Effector memory CD4-positive, alpha-beta T cell (primary cell): Measurements from ENCODE around the gene GMFB.
"Not testable (repeated sequence)": the region's sequence is repeated elsewhere in the genome, so short reads cannot be mapped to it uniquely, and the experiment has no call there.

Experiments used
- DNase-seq, 3 donors: peaks; one replicate each; pipeline ENCODE4 v3.0.0-alpha.2; 2020
- H3K27ac ChIP-seq: 2 replicates; pipeline ENCODE4 v1.7.0; 2013; ENCODE audit warnings: mild to moderate bottlenecking, low read length, moderate library complexity; ENCODE audit not compliant: insufficient read depth, poor library complexity, severe bottlenecking
- H3K27me3 ChIP-seq: replicated peaks from 2 replicates; pipeline ENCODE4 v1.7.0; 2013; ENCODE audit warnings: mild to moderate bottlenecking, low read length; ENCODE audit not compliant: insufficient read depth, control insufficient read depth, poor library complexity, severe bottlenecking
- H3K36me3 ChIP-seq: 2 replicates; pipeline ENCODE4 v1.7.0; 2013; ENCODE audit warnings: mild to moderate bottlenecking, low read length, moderate library complexity; ENCODE audit not compliant: control insufficient read depth, insufficient read depth
- H3K4me1 ChIP-seq: 2 replicates; pipeline ENCODE4 v1.7.0; 2013; ENCODE audit warnings: low read length, mild to moderate bottlenecking; ENCODE audit not compliant: control insufficient read depth, insufficient read depth, poor library complexity, severe bottlenecking
- H3K4me3 ChIP-seq: 2 replicates; pipeline ENCODE4 v1.7.0; 2013; ENCODE audit warnings: low read length, low read depth, mild to moderate bottlenecking; ENCODE audit not compliant: insufficient read depth, poor library complexity, severe bottlenecking
- H3K9me3 ChIP-seq: 2 replicates; pipeline ENCODE4 v1.7.0; 2013; ENCODE audit warnings: mild to moderate bottlenecking, low read length, moderate library complexity; ENCODE audit not compliant: control insufficient read depth

Gene GMFB

GRCh38 chr14:54451121-54451601 is 37.6 kb downstream of the GMFB start:
- Histone ChIP-seq H3K36me3 (no peaks in the 10 kb centered on the region), H3K4me3 (no peak overlapping the region), H3K27me3 (no peaks in the 10 kb centered on the region), H3K4me1 (no peaks in the 10 kb centered on the region), H3K9me3 (no peaks in the 10 kb centered on the region), H3K27ac (no peak overlapping the region)
- DNase-seq: no peak

DNA sequence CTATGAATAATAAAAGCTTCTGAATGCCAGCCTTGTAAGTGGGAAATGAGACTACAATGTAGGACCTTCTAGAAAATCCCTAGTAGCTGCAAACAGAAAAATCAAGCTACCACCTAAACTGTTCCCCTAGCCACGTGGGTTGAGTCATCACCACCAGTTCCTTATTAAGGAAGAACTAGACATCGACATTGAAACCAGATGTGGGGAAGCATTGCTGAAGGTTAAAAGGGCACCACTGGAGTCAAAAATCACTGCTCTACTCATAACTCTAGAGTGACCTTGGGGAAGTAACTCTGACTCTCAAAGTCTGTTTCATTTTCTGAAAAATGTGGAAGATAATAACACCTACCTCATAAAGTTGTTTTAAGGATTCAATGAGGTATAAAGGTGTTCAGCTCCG is 38.2 kb downstream of the GMFB start:
- no peaks in the 10 kb centered on the region for H3K9me3 ChIP-seq
- H3K4me1 ChIP-seq: no peaks in the 10 kb centered on the region
- no peak for DNase-seq
- H3K36me3 ChIP-seq: no peaks in the 10 kb centered on the region
- H3K27me3 ChIP-seq: no peaks in the 10 kb centered on the region
- no peak overlapping the region for H3K27ac ChIP-seq
- no peak overlapping the region for H3K4me3 ChIP-seq

GRCh38 chr14:54447231-54447692 is 41.5 kb downstream of the GMFB start:
- Histone ChIP-seq H3K4me1 (no peaks in the 10 kb centered on the region), H3K9me3 (no peaks in the 10 kb centered on the region), H3K27ac (no peak overlapping the region), H3K4me3 (no peak overlapping the region), H3K27me3 (no peaks in the 10 kb centered on the region), H3K36me3 (no peaks in the 10 kb centered on the region)
- no peak for DNase-seq

DNA sequence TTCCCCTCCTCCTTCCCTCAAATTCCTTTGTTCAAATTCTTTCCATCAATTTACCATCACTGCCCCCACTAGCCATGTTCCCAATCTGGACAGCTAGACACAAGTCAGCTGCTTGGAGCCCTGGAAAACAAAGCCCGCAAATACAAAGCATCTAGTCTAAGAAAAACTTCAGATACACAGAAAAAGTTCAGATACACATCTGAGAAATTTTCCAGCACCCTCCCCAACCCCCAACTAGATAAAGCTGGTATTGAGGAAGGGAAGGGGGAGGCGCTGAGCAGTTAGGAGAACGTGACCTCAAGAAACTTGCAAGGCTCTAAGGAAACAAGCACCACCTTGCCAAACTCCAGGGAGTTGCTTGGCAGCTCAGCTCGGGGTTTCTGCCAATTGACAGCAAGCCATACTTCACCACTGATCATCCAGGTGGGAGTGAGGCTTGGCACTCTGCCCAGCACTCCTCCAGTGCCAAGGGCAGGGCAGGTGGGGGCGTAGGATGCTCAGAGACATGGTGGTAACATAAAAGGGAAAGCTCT is 42.6 kb downstream of the GMFB start:
- Histone ChIP-seq H3K36me3 (no peaks in the 10 kb centered on the region), H3K4me3 (no peak overlapping the region), H3K27ac (no peak overlapping the region), H3K4me1 (no peaks in the 10 kb centered on the region), H3K27me3 (no peaks in the 10 kb centered on the region), H3K9me3 (no peaks in the 10 kb centered on the region)
- no peak for DNase-seq

GRCh38 chr14:54444681-54445080 is 44.1 kb downstream of the GMFB start:
- Histone ChIP-seq H3K27ac (no peak overlapping the region), H3K9me3 (no peaks in the 10 kb centered on the region), H3K4me1 (peaks cover 3% of the 10 kb centered on the region), H3K36me3 (no peaks in the 10 kb centered on the region), H3K4me3 (no peak overlapping the region), H3K27me3 (no peaks in the 10 kb centered on the region)
- DNase-seq: no peak

DNA sequence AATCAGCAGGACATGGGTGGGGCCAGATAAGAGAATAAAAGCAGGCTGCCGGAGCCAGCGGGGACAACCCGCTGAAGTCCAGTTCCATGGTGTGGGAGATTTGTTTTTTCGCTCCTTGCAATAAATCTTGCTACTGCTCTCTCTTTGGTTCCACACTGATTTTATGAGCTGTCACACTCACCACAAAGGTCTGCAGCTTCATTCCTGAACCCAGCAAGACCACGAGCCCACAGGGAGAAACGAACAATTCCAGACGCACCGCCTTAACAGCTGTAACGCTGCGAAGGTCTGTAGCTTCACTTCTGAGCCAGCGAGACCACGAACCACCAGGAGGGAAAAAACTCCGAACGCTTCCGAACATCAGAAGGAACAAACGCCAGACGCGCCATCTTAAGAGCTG is 44.8 kb downstream of the GMFB start:
- DNase-seq: no peak
- Histone ChIP-seq H3K27me3 (no peaks in the 10 kb centered on the region), H3K36me3 (no peaks in the 10 kb centered on the region), H3K4me3 (no peak overlapping the region), H3K9me3 (no peaks in the 10 kb centered on the region), H3K27ac (no peak overlapping the region), H3K4me1 (peaks cover 3% of the 10 kb centered on the region)

- DNase-seq, H3K9me3 ChIP-seq, H3K4me3 ChIP-seq, H3K4me1 ChIP-seq, H3K36me3 ChIP-seq, H3K27me3 ChIP-seq, H3K27ac ChIP-seq: not testable (repeated sequence)
Measured at GRCh38 chr14:54442961-54443360, 45.8 kb downstream of the GMFB start.

DNA sequence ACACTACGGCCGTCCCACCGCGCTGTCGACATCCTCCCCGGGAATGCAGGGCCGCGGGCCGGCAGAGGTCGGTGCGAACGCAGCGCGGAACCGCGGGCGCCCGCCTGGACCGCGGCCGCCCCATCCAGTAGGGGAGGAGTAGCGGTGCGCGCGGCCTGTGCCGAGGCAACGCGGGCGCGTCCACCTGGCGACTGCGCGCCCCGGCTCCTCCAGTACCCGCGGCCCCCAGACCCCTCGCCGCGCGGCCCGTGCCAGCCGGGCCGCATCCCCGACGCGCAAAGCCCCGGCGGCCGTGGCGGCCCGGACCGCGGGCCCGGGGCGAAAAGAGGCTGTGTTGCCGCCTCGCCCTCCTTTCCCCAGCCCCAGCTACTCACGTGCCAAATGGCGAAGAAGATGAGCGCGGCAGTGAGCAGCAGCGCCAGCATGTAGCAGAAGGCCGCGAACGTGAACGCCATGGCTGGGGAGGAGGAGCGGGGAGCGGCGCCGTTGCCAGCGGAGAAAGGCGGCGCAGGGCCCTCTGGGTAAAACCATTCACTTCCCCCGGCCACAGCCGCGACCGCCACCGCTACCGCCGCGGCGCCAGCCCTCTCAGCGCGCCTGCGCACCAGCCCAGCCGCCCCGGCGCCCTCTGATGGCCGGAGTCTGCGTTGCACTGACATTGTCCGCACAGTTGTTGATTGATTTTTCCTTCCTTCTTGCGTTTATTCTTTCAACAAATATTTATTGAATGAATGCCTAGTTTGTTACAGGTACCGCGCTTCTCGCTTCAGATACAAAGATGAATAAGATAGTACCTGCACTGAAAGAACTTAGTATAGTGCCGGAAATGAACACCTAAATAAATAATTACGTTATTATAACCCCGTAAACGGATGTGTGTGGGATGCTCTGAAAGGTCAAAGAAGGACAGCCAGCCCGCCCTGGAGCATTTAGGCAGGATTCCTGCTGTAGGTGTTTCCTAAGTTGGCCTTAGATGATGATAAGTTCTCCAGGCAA is 47.6 kb downstream of the GMFB start, which contains the start of gene CNIH1:
CNIH1 (minus strand) TSS at position 502 of the 996 bp plus-strand sequence; CDS start at position 455, 47 bp downstream.
- Histone ChIP-seq H3K4me1 (peaks cover 9% of the 10 kb centered on the region), H3K27ac (peak within 1 kb of the TSS; percentile 82), H3K4me3 (peak within 1 kb of the TSS; percentile 53), H3K36me3 (no peaks in the 10 kb centered on the region), H3K27me3 (no peaks in the 10 kb centered on the region), H3K9me3 (no peaks in the 10 kb centered on the region)
- DNase-seq: peak; percentile 87 to 90 (median 87)

DNA sequence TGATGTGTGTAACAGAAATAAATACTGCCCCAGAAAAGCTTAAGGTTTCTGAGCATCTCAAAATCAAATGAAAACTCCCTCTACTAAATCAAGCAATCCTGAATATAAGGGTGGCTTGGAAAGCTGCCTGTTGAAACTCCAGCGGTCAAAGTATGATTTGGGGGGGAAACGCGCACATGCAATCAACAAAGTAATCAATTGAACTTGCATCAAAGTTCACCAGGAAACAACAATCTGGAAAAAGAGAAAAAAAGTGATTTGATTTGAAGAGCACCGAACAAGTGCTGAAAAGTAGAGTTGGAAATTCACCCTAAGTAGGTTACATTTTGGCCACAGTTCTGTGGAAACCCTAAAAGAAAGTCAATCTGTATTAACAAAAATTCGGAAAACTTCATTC is 48.3 kb downstream of the GMFB start:
- no peaks in the 10 kb centered on the region for H3K9me3 ChIP-seq
- H3K27ac ChIP-seq: peak overlapping the region; percentile 82
- H3K36me3 ChIP-seq: no peaks in the 10 kb centered on the region
- H3K27me3 ChIP-seq: no peaks in the 10 kb centered on the region
- peak overlapping the region; percentile 53 for H3K4me3 ChIP-seq
- DNase-seq: no peak
- peaks cover 9% of the 10 kb centered on the region for H3K4me1 ChIP-seq

DNA sequence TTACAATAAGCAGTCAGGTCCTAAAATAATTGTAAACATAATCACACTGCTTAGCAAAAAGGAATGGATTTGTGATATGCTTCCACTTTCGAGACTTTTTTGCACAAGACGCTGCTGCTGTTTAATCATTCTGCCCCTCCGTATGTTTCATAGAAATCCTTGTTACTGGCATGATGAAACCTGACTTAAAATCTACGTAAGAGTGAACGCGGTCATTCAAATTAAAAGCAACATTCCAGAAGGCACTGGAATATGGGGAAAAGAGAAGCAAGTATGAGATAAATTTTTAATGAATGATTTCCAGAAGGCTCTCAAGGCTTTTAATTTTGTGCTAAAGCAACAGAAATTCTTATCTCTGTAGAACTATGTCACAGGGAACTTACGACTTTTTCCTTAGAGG is 48.7 kb downstream of the GMFB start:
- Histone ChIP-seq H3K4me3 (peak overlapping the region; percentile 53), H3K27ac (no peak overlapping the region), H3K9me3 (no peaks in the 10 kb centered on the region), H3K4me1 (peaks cover 9% of the 10 kb centered on the region), H3K27me3 (no peaks in the 10 kb centered on the region), H3K36me3 (no peaks in the 10 kb centered on the region)
- no peak for DNase-seq
